GM23248 (cell line): ENCODE measurements around the gene MACROD2.

Source experiments
- EZH2 ChIP-seq: fragments of 200-600 bp; sonication (generic); IDR thresholded peaks from 2 replicates; pipeline ENCODE4 v1.6.1; 2018; ENCODE audit warnings: antibody characterized with exemption, mild to moderate bottlenecking; ENCODE audit not compliant: insufficient read depth, poor library complexity, severe bottlenecking
- EZH2phosphoT487 ChIP-seq: fragments of 200-600 bp; sonication (generic); IDR thresholded peaks from 2 replicates; pipeline ENCODE4 v1.6.1; 2018; ENCODE audit warnings: antibody characterized with exemption, moderate library complexity, mild to moderate bottlenecking, low read depth; ENCODE audit not compliant: insufficient read depth

DNA sequence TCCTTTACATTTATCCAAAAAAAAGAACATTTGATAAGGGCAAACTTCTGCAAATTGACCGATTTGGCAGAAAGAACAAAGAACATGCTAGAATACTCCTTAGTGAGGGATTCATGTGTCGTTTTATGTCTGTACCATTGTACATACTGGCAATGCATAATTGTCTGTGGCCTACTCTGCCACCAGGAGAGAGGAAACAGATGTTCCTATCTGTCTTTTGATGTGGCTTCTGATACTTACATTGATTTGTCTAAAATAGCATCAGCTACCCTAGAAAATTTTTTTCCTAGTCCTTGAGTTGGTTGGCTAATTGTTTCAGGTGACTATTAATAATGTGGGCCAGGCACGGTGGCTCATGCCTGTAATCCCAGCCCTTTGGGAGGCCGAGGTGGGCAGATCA, 1923.8 kb downstream of the MACROD2 start:
- TF ChIP-seq EZH2phosphoT487 (no peak), EZH2 (no peak)
